HG03575 (cell line): ENCODE results near the gene ZCCHC14.

Experiments
- ATAC-seq: cut with Tn5 transposase; IDR thresholded peaks from one replicate; pipeline ENCODE4 v1.9.1; 2021; ENCODE audit not compliant: unreplicated experiment, insufficient number of reproducible peaks, low FRiP score; ENCODE audit errors: extremely low read depth

Gene ZCCHC14

GRCh38 chr16:87441886-87442580, 50.8 kb downstream of the ZCCHC14 start:
- ATAC-seq, result no peak

GRCh38 chr16:87439926-87440325, 52.9 kb downstream of the ZCCHC14 start:
- ATAC-seq, result no peak

DNA sequence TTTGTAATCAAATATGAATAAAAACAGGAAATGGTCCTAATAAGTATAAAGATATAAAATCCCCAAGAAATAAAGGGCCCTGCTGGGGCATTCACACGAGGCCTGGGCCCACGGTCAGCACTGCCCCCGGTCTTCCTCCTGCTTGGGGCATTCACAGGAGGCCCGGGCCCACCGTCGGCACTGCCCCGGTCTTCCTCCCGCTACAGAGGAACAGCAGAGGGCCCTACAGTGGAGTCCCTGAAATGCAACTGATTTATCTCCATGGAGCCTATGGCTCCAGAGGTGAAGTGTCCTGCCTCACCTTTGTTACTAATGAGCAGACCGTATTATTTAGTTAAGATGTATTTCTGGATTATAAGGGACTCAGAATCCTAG, 54.2 kb downstream of the ZCCHC14 start:
- no peak for ATAC-seq

DNA sequence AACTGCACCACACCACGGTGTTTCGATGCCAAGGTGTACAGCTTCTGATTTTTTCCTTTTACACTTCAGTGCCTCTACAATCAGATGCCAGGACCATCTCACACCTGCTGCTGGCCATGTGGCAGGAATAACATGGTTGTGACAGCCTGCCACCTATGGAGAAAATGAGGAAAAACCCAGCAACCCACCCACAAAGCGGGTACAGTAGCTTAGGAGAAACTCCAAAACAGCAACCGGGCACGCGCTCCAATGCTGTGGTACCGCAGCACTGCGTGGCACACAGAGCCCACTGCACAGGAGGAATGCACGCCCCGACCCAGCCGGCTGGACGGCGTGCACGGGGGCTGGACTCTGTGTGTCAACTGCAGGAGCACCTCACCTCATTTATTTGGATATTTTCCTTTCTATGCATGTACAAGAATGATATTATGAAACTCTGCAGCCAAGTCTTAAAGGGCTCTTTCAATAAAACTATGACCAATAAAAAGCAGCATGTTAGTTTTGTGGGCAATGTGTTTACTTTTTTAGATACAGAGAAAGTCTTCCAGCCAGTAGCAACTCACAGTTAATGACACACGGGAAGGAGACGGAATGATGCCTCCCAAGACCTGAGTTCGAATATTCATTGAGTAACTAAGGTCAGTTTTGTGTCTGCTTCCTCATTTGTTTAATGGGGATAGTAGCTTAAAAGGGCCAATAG, 54.8 kb downstream of the ZCCHC14 start:
- no peak for ATAC-seq

DNA sequence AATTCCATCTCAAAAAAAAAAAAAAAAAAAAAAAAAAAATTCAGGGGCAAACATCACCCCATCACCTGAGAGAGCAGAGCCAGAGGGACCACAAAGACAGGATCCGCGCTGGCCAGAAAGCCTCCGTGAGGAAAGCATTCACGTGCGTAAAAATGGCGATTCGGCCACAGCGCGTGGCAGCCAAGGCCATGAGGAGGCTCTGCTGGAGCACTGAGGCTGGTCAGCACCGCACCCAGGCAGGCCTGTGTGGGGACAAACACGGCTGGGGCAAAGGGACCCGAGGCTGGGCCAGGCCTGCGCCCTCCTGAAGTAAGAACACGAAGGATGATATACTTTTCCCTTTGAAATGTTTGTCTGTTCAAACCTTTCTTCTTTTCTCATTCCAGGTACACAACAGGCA, 55.5 kb downstream of the ZCCHC14 start:
- no peak for ATAC-seq

GRCh38 chr16:87436225-87437172, 56.3 kb downstream of the ZCCHC14 start:
- no peak for ATAC-seq

GRCh38 chr16:87435372-87436224, 57.2 kb downstream of the ZCCHC14 start:
- ATAC-seq, result no peak

GRCh38 chr16:87434146-87434667, 58.6 kb downstream of the ZCCHC14 start:
- ATAC-seq, result no peak

DNA sequence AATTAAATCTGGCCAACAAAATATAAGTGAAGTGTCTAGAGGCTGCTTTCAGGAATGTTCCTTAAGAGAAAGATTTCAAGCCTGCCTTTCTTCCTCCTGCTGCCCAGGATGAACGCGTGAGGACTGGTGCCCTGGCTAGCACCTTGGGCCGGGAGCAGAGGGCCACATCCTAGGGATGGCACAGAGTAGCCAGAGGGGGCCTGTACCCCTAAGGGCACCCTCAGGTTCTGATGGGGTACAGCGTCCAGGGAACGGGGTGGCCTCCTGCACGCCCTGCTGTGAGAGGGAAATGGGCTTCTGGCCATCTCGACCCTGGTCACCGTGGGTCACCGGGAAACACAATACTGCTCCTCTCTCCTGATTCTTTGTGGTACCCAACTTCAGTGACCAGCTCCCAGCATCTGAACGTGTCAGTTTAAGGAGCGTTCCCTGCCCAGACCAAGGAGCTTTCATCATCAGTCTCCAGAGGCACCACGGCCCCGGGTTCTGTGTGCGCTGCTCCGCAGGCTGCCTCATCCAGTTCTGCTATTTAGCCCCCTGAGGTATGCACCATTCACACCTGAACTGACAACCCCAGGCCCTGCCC, 60.4 kb downstream of the ZCCHC14 start:
- ATAC-seq, result no peak

- no peak for ATAC-seq
Observed at GRCh38 chr16:87431926-87432325, 60.9 kb downstream of the ZCCHC14 start.

DNA sequence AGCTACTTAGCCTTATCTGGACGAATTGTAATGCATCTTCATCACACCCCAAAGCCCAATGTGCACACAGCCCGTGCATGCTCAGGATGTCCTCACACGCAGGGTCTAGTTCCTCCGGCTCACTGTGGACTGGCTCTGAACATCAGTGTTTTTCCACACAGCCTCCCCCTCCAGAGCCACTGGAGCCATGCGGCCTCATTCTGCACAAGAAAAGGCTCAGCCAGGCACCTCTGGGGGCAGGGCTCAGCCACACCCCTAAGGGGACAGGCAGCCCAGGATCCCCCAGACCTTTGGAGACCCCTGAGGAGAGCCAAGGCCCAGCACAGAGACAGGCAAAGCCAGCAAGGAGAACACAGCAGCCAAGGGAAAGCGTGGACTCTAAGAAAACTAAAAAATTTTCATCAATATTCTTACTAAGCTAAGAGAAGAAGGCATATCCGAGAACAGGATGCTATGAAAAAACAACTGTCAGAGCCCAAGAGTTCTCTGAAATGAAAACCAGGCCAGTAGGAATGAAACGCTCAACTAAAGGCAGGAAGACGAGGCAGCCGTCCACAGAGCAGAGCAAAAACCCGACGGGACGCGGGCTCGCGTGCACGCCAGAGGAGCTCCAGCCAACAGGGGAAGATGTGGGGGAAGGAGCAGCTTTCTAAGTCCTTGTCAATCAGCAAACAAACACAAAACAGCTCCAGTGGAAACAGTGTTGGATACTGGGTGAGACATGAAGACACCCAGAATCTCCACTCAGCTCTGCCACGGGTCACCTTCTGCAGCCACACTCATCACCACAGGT, 66.2 kb downstream of the ZCCHC14 start:
- no peak for ATAC-seq

DNA sequence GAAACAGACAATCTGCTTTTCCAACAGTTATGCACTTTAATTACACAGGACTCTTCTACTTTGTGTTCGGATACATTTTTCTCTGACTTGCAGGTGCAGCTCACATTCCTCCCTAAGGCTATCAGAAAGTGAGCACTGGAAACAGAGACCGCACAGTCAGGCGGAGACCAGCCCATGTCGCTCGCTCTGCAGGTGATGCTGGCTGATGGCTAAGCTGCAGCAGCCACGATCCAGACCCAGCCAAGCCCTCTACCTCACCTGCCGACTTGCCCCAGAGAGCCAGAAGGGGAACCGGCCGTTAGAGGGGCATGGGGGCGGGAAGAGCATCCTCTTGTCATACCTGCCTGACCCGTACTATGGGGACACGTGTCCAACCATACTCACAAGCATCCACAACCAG, 66.9 kb downstream of the ZCCHC14 start:
- no peak for ATAC-seq

GRCh38 chr16:87424266-87424665, 68.6 kb downstream of the ZCCHC14 start:
- no peak for ATAC-seq

- ATAC-seq, result no peak
Observed at GRCh38 chr16:87423429-87423828, 69.4 kb downstream of the ZCCHC14 start.

GRCh38 chr16:87422106-87422505, 70.7 kb downstream of the ZCCHC14 start:
- ATAC-seq, result no peak

GRCh38 chr16:87421003-87421912, 71.6 kb downstream of the ZCCHC14 start:
- no peak for ATAC-seq
